Neuronal stem cell (in vitro differentiated cells): ENCODE measurements around the gene LOXL3.
"Not testable (repeated sequence)": the region's sequence is repeated elsewhere in the genome, so short reads cannot be mapped to it uniquely, and the experiment has no call there.

Source experiments
- DNase-seq: peaks from one replicate; pipeline ENCODE4 v3.0.0-alpha.2; 2013; ENCODE audit warnings: low spot score
- H2AFZ ChIP-seq: one replicate; pipeline ENCODE4 v1.6.1; 2013; ENCODE audit warnings: mild to moderate bottlenecking, low read length, inconsistent platforms
- H2AK5ac ChIP-seq: 2 replicates; pipeline ENCODE4 v1.6.1; 2013; ENCODE audit warnings: low read depth, mild to moderate bottlenecking, inconsistent platforms, low read length, moderate library complexity, mixed read lengths
- H2BK120ac ChIP-seq: 2 replicates; pipeline ENCODE4 v1.6.1; 2013; ENCODE audit warnings: low read depth, mild to moderate bottlenecking, inconsistent platforms, low read length, moderate library complexity, mixed read lengths
- H2BK12ac ChIP-seq: one replicate; pipeline ENCODE4 v1.6.1; 2013; ENCODE audit warnings: low read length, inconsistent platforms
- H2BK15ac ChIP-seq: 2 replicates; pipeline ENCODE4 v1.6.1; 2013; ENCODE audit warnings: mild to moderate bottlenecking, low read length, inconsistent platforms, mixed read lengths
- H2BK5ac ChIP-seq: one replicate; pipeline ENCODE4 v1.6.1; 2013; ENCODE audit warnings: inconsistent platforms, mild to moderate bottlenecking, low read length, moderate library complexity
- H3K14ac ChIP-seq: one replicate; pipeline ENCODE4 v1.6.1; 2013; ENCODE audit warnings: low read length, inconsistent platforms
- H3K18ac ChIP-seq: 2 replicates; pipeline ENCODE4 v1.6.1; 2013; ENCODE audit warnings: low read length, inconsistent platforms
- H3K23ac ChIP-seq: 2 replicates; pipeline ENCODE4 v1.6.1; 2013; ENCODE audit warnings: low read depth, mild to moderate bottlenecking, mixed read lengths, low read length, inconsistent platforms; ENCODE audit not compliant: poor library complexity
- H3K27ac ChIP-seq: replicated peaks from 3 replicates; pipeline ENCODE4 v1.5.1; 2013; ENCODE audit warnings: low read length, inconsistent platforms
- H3K27me3 ChIP-seq, 3 experiments: 2 replicates each; pipeline ENCODE4 v1.6.1; 2013; ENCODE audit warnings: low read length in 3 of 3, mild to moderate bottlenecking in 2 of 3, inconsistent platforms in 1 of 3, low read depth in 1 of 3, mixed read lengths in 1 of 3, moderate library complexity in 1 of 3; ENCODE audit not compliant: control insufficient read depth in 3 of 3, insufficient read depth in 3 of 3
- H3K36me3 ChIP-seq, 2 donors: replicated peaks in 1 of 2; 2 replicates each; pipeline ENCODE4 v1.6.1; 2013; ENCODE audit warnings: low read length in 2 of 2; ENCODE audit not compliant: control insufficient read depth in 2 of 2, insufficient read depth in 2 of 2
- H3K4ac ChIP-seq: 2 replicates; pipeline ENCODE4 v1.6.1; 2013; ENCODE audit warnings: inconsistent platforms, mild to moderate bottlenecking, low read length, moderate library complexity
- H3K4me1 ChIP-seq, 2 donors: 1 replicate in 1 of 2; 2 replicates in 1 of 2; pipeline ENCODE4 v1.6.1; 2013; ENCODE audit warnings: low read length in 2 of 2, low read depth in 1 of 2; ENCODE audit not compliant: control insufficient read depth in 2 of 2, insufficient read depth in 1 of 2
- H3K4me2 ChIP-seq: one replicate; pipeline ENCODE4 v1.6.1; 2013; ENCODE audit warnings: mild to moderate bottlenecking, low read length, inconsistent platforms; ENCODE audit not compliant: insufficient read depth, poor library complexity, severe bottlenecking
- H3K4me3 ChIP-seq, 2 donors: 2 replicates each; pipeline ENCODE4 v1.5.1; 2013; ENCODE audit warnings: low read length in 2 of 2, mild to moderate bottlenecking in 2 of 2, inconsistent platforms in 1 of 2, moderate library complexity in 1 of 2
- H3K79me1 ChIP-seq: one replicate; pipeline ENCODE4 v1.6.1; 2013; ENCODE audit warnings: low read depth, mild to moderate bottlenecking, inconsistent platforms, low read length, moderate library complexity
- H3K9ac ChIP-seq: one replicate; pipeline ENCODE4 v1.6.1; 2013; ENCODE audit warnings: mild to moderate bottlenecking, low read depth, low read length, inconsistent platforms; ENCODE audit not compliant: poor library complexity
- H3K9me3 ChIP-seq, 2 donors: replicated peaks in 1 of 2; 2 replicates each; pipeline versions ENCODE3 to v1.6.1; 2013; ENCODE audit warnings: low read length in 2 of 2, mild to moderate bottlenecking in 2 of 2, inconsistent platforms in 1 of 2, low read depth in 1 of 2, mixed read lengths in 1 of 2, moderate library complexity in 1 of 2; ENCODE audit not compliant: control insufficient read depth in 2 of 2, insufficient read depth in 1 of 2
- H4K8ac ChIP-seq: one replicate; pipeline ENCODE4 v1.6.1; 2013; ENCODE audit warnings: low read depth, mild to moderate bottlenecking, inconsistent platforms, low read length, moderate library complexity
- H4K91ac ChIP-seq: one replicate; pipeline ENCODE4 v1.6.1; 2013; ENCODE audit warnings: low read length, low read depth, mild to moderate bottlenecking, inconsistent platforms; ENCODE audit not compliant: poor library complexity
- WGBS, 2 donors: extraction: QIAGEN DNeasy Blood & Tissue Kit; methylation state at CpG; one replicate each; pipeline ENCODE4 v1.1.7; 2013; ENCODE audit warnings: missing lambda C conversion rate in 2 of 2, mixed read lengths in 1 of 2; ENCODE audit not compliant: insufficient read length in 2 of 2, insufficient replicate concordance in 1 of 2; ENCODE audit errors: extremely low coverage in 2 of 2; 5-methylcytosine and 5-hydroxymethylcytosine counted together

The LOXL3 gene

DNA sequence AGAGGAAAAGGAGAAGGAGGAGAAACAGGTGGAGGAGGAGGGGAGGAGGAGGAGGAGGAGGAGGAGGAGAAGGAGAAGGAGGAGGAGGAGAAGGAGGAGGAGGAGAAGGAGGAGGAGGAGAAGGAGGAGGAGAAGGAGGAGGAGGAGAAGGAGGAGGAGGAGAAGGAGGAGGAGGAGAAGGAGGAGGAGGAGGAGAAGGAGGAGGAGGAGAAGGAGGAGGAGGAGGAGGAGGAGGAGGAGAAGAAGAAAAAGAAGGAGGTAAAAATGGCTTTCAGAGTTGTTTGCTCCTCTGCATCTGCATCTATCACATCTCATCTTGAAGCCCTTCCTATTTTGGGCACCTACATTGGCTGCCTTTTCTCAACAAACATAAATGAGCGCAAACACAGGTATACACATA, 7.3 kb upstream of the LOXL3 start:
- not testable (repeated sequence) for H2AFZ ChIP-seq, H4K91ac ChIP-seq, H3K79me1 ChIP-seq, DNase-seq, H2BK12ac ChIP-seq, H3K4me2 ChIP-seq, H3K18ac ChIP-seq, H4K8ac ChIP-seq, H2BK15ac ChIP-seq, H3K27ac ChIP-seq, H3K4me3 ChIP-seq, H2BK120ac ChIP-seq, H3K4me1 ChIP-seq, H3K4ac ChIP-seq, H3K9ac ChIP-seq, H2BK5ac ChIP-seq, H3K14ac ChIP-seq, H3K23ac ChIP-seq, H3K9me3 ChIP-seq, H2AK5ac ChIP-seq
- WGBS, 2 donors = no CpG with 5 or more reads among the region's 1 CpG
- Histone ChIP-seq H3K36me3 (peaks cover 8 to 13% of the 10 kb centered on the region in 2 donors), H3K27me3 (peaks cover 0 to 34% (median 30%) of the 10 kb centered on the region in 3 experiments)

DNA sequence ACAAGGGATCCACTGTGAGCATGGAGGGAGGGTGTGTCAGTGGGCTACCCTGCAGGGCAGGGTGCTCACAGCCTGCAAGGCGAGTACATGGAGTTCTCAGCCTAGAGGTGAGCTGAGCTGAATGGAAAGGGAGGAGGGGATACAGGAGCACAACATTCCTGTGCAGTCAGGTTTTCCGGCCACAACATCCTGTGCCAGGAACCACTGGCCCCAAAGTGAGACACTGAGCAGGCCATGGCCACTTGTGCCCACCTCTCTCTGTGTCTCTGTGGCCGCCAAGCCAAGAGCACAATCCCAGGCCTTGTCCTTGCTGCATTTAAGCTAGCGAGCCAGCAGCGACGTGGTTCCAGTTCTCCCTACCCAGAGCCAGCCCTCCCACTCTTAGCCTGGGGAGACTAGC, 6.8 kb upstream of the LOXL3 start:
- Histone ChIP-seq H3K27ac (no peak overlapping the region), H2BK5ac (no peak overlapping the region), H3K9me3 (no peaks in the 10 kb centered on the region), H2BK120ac (peak overlapping the region; percentile 50), H3K18ac (peak overlapping the region; percentile 66), H3K36me3 (peaks cover 8 to 16% of the 10 kb centered on the region in 2 donors), H2BK12ac (peak overlapping the region; percentile 79), H2AK5ac (peak overlapping the region; percentile 74), H3K27me3 (peaks cover under 1 to 38% (median 27%) of the 10 kb centered on the region in 3 experiments), H3K4me2 (no peak overlapping the region), H3K9ac (no peak overlapping the region), H2BK15ac (no peak overlapping the region), H3K23ac (peak overlapping the region; percentile 1), H3K79me1 (no peaks in the 10 kb centered on the region), H4K8ac (peak overlapping the region; percentile 10), H2AFZ (no peak overlapping the region), H3K4me3 (no peak overlapping the region), H3K14ac (no peak overlapping the region), H3K4ac (no peak overlapping the region), H3K4me1 (peaks cover 1 to 3% of the 10 kb centered on the region in 2 donors), H4K91ac (peak overlapping the region; percentile 81)
- DNase-seq = no peak
- no CpG with 5 or more reads among the region's 6 CpGs for WGBS, 2 donors

DNA sequence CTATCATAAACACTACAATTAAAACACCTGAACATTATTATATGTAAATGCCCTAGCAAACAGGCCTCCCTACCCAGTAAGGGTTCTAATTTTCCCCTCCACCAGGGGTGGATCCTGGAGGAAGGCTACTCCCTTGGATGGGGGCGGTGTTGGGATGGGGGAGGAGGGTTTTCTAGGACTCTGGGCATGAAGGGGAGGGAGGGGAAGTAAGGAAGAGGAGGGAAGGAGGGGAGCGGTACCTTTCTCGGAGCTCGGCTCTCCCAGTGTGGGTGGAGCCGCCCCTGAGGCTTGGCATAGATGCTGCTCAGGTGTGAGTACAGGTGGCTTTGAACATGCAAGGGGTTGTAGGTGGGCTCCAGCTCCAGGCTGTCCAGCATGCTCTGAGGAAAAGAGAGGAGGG, 6.2 kb upstream of the LOXL3 start:
- Histone ChIP-seq H3K14ac (no peak overlapping the region), H3K23ac (no peak overlapping the region), H3K4me1 (peaks cover 5 to 7% of the 10 kb centered on the region in 2 donors), H3K27ac (no peak overlapping the region), H2BK5ac (no peak overlapping the region), H2AK5ac (no peak overlapping the region), H3K36me3 (peaks cover 8 to 16% of the 10 kb centered on the region in 2 donors), H3K4ac (no peak overlapping the region), H3K18ac (no peak overlapping the region), H3K9ac (no peak overlapping the region), H3K27me3 (peaks cover 4 to 45% (median 27%) of the 10 kb centered on the region in 3 experiments), H3K79me1 (peaks cover 2% of the 10 kb centered on the region), H3K4me3 (no peak overlapping the region), H2BK15ac (no peak overlapping the region), H4K8ac (no peak overlapping the region), H3K9me3 (no peaks in the 10 kb centered on the region), H2AFZ (no peak overlapping the region), H3K4me2 (no peak overlapping the region), H2BK120ac (no peak overlapping the region), H4K91ac (no peak overlapping the region), H2BK12ac (no peak overlapping the region)
- DNase-seq = no peak
- WGBS, 2 donors = no CpG with 5 or more reads among the region's 5 CpGs

DNA sequence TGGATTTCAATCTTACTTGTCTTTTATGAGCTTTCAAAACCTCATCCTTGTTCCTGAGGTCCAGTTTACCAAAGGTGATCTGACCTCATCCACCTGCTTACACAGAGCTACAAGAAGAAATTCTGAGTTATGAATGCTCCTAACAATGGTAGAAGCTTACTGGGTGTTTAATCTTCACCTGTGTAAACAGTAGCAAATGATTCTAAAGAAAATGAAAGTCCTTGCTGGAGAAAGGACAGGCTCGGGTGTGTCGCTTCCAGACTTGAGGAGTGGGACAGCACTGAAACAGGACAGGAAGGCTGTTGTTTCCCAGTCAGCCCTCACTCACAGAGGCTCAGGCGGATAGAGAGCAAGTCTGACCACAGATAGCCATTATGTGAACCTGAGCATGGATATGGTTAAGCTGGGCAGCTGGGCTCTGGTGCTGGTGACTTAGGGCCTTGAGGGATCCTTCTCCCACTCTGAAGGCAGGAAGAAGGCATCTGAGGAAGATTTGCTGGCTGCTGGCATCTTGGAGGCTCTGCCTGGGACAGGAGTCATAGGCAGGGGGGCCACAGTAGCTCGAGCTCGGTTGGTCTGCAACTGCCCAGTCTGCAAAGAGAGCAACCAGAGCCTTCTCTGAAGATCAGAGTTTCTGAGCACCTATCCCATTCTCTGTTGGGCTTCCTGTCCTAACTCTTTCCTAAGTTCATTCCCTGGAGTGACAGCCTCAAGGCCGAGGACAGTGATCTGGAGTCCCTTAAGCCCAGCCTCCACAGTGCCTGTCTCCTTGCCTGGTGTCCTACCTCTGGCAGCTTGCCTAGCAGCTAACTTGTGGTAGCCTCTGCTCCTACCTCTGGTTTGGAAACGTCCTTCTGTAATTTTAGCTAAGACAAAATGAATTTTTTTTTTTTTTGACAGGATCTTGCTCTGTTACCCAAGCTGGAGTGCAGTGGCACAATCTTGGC, 4.8 kb upstream of the LOXL3 start:
- Histone ChIP-seq H4K8ac (no peak overlapping the region), H2AFZ (no peak overlapping the region), H2BK12ac (no peak overlapping the region), H3K79me1 (peaks cover 2% of the 10 kb centered on the region), H3K14ac (no peak overlapping the region), H3K27ac (no peak overlapping the region), H2BK120ac (no peak overlapping the region), H2AK5ac (no peak overlapping the region), H3K27me3 (peaks cover 4 to 46% (median 19%) of the 10 kb centered on the region in 3 experiments), H3K4ac (no peak overlapping the region), H2BK5ac (no peak overlapping the region), H3K9me3 (no peaks in the 10 kb centered on the region), H4K91ac (no peak overlapping the region), H3K23ac (no peak overlapping the region), H3K4me1 (peaks cover 5 to 7% of the 10 kb centered on the region in 2 donors), H3K18ac (no peak overlapping the region), H2BK15ac (no peak overlapping the region), H3K4me3 (no peak overlapping the region), H3K36me3 (peaks cover 8 to 16% of the 10 kb centered on the region in 2 donors), H3K9ac (no peak overlapping the region), H3K4me2 (no peak overlapping the region)
- no CpG with 5 or more reads among the region's 7 CpGs for WGBS, 2 donors
- DNase-seq = no peak
